Activated CD4-positive, alpha-beta T cell treated with anti-CD3 and anti-CD28 coated beads for 24 hours (primary cell): ENCODE measurements around the gene RNF145.
A peak's percentile ranks its signal among the peaks of the same experiment; 100 is the strongest.
"Not testable (repeated sequence)": the region's sequence is repeated elsewhere in the genome, so short reads cannot be mapped to it uniquely, and the experiment has no call there.

Source experiments
- DNase-seq, 2 donors: peaks; one replicate each; pipeline ENCODE4 v3.0.0-alpha.2; 2020; ENCODE audit warnings: low read depth in 2 of 2

Gene RNF145

DNA sequence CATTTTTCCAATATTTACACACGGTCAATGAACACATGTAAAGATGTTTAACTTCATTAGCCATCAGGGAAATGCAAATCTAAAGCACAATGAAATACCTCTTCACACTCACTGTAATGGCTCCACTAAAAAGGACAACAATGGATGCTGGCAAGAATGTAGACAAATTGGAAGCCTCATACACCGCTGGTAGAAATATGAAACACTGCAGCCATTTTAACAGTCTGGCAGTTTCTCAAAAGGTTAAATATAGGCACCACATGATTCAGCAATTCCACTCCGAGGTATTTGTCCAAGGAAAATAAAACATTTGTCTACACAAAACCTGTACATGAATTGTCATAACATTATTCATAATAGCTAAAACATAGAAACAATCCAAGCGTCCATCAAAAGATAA is 20.0 kb downstream of the RNF145 start:
- DNase-seq: no peak

DNA sequence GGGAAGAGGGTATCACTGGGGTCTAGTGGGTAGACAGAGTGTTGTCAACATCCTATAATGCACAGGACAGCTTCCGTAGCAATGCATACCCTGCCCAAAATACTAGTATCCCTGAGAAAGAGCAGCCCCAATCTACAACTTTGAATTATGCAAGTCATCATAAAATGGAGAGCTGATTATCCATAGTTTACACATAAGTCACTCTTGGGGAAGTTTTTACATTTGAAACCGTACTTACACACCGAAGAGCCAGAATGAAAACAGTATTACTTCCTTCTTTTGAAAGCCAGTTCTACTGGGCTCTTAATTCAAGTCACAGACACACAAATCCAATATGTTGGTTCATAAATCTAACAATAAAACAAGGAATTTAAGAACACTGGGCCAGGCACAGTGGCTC is 21.6 kb downstream of the RNF145 start:
- DNase-seq: no peak

GRCh38 chr5:159186319-159186718 is 23.0 kb downstream of the RNF145 start:
- DNase-seq: no peak

GRCh38 chr5:159185773-159186172 is 23.6 kb downstream of the RNF145 start:
- no peak for DNase-seq

DNA sequence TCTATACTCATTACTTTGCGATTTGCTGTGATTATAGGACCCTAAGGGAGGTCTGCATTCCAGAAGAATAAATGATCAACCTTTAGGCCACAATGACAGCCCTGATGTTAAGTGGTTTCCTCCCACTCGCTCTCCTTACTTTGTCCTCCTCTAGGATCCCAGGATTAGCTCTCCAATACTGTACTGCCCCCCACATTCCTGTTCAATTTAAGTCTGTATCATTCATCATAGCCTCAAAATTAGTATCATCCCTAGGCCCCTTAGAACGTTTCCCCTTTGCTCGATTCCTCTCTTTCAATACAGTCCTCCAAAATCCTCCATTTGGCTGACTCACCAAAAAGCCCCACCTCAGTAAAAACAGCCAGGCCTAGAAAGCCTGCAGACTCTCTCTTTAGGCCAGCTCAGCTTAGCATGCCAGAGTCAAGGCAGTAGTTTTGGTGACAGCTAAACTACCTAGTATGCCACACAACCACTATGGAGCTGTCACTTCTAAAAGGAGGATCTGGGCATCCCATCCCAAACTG is 24.4 kb downstream of the RNF145 start:
- DNase-seq: peak in 1 of 2 donors; percentile 27

DNA sequence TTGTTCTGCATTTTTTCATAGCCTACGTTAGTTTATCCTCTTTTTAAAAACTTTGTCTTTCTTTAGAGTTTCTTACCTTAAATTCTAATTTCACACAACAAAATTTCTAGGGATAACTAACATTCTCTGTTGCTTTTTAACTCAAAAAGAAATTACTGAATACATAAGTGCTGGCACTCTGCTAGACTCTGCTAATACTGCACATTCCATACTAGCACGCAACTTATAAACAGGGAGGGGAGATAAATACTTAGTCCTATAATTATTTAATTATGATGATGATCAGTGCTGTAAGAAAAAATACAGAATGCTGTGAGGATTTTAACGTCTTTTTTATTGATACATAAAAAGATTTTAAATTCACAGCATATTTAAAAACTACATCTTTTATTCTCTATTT is 25.1 kb downstream of the RNF145 start:
- DNase-seq: no peak

DNA sequence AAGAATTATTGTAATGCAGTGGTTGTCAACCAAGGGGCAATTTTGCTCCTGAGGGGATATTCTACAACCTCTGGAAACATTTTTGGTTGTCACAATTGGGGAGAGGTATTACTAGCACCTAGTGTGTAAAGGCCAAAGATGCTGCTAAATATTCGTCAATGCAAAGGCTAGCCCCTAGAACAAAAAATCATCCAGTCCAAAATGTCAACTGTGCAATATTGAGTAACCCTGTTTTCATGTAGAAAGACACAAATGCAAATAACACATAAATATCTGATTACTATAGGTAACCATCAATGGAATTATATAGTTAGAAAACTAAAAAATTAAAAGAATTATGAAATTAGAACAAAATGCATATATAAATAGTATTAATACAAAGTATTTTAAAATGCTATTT is 26.1 kb downstream of the RNF145 start:
- DNase-seq: no peak

DNA sequence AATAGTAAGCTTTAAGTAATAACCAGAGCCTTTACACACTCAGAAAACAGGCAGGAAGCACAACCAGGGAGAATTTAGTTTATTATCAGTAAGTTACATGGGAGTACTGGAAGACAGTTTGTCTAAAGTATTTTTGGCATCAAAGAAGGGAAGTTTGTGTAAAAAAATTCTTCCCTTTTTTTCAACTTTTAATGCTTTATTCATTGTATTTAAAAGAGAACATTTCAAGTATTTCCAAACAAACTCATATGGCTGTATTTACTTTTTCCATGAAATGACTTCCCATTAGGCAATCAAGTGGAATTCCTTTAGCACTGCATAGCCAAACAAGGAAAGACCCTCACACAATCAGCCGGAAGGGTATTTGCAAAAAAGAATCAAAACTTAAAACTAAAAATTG is 26.7 kb downstream of the RNF145 start:
- no peak for DNase-seq

- no peak for DNase-seq
Measured at GRCh38 chr5:159181651-159182050, 27.7 kb downstream of the RNF145 start.

DNA sequence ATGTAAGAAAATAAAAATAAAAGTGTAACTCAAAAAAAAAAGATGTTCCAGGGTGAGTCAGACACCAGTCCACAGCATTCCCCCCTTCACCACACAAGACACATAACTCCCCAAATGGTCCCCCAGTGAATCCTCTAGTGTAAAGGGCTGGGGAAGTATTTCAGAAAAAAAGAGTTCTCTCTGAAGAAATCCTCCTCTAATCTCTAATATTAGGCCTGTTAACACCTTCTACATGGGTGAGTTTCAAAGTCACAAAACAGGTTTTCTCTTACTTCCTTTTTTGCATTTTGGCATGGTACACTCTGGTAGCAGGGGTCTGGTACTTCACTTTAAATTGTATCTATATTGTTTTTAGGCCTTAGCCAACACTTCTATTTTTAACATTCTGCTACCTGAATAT is 28.2 kb downstream of the RNF145 start:
- no peak for DNase-seq

DNA sequence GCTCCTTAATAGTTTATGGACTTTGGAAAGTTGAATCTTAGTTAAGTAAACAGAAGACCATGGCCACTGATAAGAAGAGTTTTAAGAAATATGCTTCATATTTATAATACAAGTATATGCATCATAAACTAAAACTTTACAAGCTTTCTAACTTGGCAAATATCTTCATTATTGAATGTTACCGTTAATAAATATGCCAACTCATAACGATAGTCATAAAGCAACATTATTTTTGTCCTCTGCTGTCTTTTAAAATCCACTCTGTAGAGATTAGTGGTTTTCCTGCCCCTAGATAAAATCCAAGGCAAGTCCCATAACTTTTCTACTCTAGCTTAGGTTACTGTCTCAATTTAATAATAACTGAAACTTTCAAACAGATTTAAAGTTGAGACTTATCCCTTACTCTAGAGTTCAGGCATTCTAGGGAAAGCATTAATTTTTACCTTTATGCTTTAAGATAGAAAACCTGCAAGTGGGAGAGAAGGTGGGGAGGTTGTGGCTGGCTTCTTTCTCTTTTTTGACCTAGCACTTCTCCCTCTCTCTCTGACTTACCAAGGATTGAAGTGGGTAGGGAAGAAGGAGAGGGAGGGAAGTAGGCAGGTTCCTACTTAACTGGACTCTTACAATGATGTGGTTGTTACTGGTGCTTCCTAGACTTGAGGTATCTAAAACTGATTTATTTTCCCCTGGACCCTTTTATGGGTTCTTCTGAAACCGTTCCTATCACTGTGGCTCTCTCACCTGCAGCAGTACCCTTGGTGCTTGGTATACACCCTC is 29.6 kb downstream of the RNF145 start:
- DNase-seq: no peak

GRCh38 chr5:159178978-159179377 is 30.4 kb downstream of the RNF145 start:
- peak in 1 of 2 donors; percentile 27 for DNase-seq

DNA sequence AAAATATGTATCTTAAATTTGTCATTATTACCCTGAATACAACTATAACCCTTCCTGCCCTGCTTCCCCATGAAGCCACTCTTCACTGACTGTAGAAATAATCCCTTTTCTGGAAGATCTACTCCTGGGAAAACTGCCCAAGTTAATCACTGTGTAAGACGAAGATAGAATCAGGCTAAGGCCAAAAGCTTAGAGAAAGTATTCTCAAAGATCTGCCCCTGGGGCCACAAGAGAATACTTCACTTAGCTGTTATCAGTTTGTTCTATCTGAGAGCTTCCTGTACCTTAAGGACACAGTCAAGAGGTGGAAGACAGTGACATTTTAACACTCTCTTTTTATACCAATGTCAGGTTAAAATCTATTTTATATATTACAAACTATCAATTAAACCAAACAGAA is 33.8 kb downstream of the RNF145 start:
- DNase-seq: no peak

DNA sequence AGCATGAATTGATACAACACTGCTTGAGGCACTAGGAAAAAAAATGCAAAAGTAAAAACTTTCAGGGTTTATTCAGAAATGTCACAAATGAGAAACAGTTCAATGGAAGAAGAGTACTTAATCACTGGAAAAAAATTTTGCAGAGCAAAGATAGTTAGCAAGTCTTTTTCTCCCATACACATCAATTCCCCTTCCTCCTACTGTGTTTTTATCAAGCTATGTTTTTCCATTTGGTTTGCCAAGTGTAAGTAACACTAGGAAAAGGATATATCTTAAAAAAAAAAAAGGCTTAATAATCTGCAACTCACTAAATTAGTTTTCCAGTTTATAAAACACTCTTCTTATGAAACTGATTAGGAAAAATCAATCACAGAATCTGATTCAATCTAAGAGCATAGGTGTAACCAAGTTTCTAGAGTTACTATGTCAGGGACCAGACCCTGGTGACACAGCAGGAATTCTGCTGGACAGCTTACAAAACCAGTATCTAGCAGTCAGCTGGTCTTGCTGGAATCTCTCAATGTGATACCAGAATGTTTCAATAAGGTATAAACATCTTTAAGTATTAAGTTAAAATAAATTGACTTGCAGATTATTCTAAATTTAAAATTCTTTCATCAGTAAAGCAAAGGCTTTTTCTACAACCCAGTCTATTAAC is 34.7 kb downstream of the RNF145 start:
- DNase-seq: no peak

- no peak for DNase-seq
Measured at GRCh38 chr5:159171274-159171673, 38.1 kb downstream of the RNF145 start.

DNA sequence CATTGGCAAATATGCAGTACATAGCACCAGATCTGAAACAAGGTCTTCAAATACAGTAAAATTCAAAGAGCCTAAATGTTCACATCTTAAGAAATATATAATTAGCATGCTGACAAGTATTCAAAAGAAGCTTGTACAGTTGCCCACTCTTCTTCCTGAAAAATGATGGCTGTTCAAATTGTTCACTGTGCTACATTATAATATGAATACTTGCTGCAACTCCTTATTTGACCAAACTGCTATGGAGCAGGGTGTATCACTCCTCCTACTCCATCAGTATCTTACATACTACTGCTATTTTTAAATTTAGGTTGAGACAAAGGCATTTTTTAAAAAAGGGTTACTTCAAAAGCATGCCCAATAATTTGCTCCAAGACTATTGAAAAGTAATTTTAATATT is 39.3 kb downstream of the RNF145 start:
- no peak for DNase-seq

DNA sequence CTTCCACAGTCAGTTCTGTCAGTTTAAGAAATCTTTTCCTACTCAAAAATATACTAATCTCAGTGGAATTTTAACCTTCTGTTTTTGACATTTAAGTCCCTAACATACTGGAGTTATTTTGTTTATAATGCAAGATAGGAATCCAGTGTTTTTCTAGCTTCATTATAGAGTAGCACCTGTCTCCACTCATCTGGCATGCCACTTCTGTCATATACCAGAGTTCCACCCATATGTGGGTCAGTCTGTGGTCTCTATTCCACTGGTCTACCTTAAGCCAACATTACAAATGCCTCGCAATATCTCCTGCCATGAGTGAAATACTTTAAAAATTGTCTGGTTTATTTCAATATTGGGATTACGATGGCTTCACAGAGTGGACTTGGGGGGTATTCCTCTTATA is 42.9 kb downstream of the RNF145 start:
- DNase-seq: no peak

GRCh38 chr5:159163701-159164046 is 45.7 kb downstream of the RNF145 start:
- DNase-seq: no peak

DNA sequence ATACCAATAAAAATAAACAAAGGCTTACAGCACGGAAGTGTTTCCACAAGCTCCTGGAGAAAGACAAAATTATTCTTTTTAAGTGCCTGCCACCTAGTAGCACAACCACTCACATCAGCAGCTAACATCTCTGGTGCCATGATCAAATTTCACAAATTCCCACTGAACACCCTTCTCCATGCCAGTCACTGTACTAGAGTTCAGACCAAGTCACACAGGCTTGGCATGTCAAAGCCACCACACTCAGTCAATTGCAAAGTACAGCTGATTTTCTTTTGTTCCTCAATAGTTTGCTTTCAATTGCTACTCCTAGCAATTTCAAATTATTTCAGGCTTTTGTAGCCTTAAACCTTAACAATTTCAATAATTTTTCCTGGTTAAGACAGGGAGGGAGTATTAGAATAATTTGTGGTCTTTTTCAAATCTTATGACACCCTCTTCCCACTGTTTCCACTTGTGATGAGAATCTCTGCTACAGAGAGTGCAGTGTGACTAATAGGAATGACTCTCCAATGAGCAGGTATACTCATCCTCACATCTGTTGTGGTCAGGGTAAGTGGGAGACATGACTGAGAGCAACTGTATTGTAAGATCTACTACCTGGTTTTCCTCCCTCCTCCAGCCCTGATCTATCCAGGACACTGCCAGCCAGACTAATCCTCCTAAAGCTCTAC is 46.2 kb downstream of the RNF145 start:
- DNase-seq: no peak

- no peak for DNase-seq
Measured at GRCh38 chr5:159161361-159162214, 47.8 kb downstream of the RNF145 start.

DNA sequence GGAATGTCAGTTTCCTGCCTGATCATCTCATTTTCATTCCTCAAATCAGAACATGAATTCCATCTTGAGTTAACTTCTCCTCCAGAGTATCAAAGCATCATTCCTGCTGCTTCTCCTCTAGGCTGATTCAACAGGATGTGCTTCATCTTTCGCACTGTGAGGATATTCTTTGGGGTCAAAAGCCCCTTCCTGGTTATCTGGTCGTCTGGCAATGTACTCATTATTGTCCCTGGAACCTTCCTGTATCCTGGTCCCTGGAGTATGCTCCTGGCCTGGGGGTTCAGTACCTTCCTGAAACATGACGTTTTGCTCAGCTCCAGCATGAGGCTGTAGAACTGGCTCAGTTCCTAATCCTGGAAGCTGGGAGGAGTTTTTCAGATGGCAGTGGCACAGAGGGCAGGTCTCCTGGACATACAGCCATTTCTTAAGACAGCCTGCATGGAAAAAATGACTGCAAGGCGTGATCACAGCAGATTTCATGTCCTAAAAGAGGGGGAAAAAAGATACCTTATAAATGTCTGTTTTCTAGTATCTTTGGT is 50.7 kb downstream of the RNF145 start:
- not testable (repeated sequence) for DNase-seq

- DNase-seq: no peak
Measured at GRCh38 chr5:159157552-159157951, 51.8 kb downstream of the RNF145 start.
